Peyer's patch (tissue), 4 donors: Measurements from ENCODE around the gene ABLIM1.

Source experiments
- CTCF ChIP-seq, 6 experiments: fragments of 450-650 bp in 4 of 6; fragments of 200-600 bp in 2 of 6; sonication (generic) in 1 of 6; IDR thresholded peaks; one replicate each; pipeline ENCODE4 v1.5.1; 2017 to 2019; ENCODE audit warnings: antibody characterized with exemption in 6 of 6, mild to moderate bottlenecking in 3 of 6, moderate library complexity in 1 of 6
- POLR2A ChIP-seq, 2 donors: fragments of 450-650 bp; IDR thresholded peaks; one replicate each; pipeline ENCODE4 v1.5.1; 2017; ENCODE audit warnings: antibody characterized with exemption in 2 of 2, mild to moderate bottlenecking in 2 of 2, moderate library complexity in 2 of 2

- TF ChIP-seq CTCF (IDR thresholded peaks at IDR 0.05) (no peak), POLR2A (IDR thresholded peaks at IDR 0.05) (no peak)
These were observed 50.6 kb downstream of the ABLIM1 start for GRCh38 chr10:114607358-114607998.
